ENCODE measurements around the gene ARHGAP32. TPM values are rescaled to one million over a fixed set of nuclear protein-coding genes. Genes with fewer than 3 reads are reported as not detected.
"Not testable (repeated sequence)": the region's sequence is repeated elsewhere in the genome, so short reads cannot be mapped to it uniquely, and the experiment has no call there.

The ARHGAP32 gene
- total RNA-seq, 2 experiments from 2014 or later, result 2.0 to 2.5 TPM

- H3K9me3 Mint-ChIP-seq (ENCODE audit: insufficient read depth), result peaks cover 31% of the 10 kb centered on the region
- ATAC-seq, CTCF ChIA-PET: not testable (repeated sequence)
Measured at GRCh38 chr11:128999165-128999564, 193.0 kb downstream of the ARHGAP32 start.

DNA sequence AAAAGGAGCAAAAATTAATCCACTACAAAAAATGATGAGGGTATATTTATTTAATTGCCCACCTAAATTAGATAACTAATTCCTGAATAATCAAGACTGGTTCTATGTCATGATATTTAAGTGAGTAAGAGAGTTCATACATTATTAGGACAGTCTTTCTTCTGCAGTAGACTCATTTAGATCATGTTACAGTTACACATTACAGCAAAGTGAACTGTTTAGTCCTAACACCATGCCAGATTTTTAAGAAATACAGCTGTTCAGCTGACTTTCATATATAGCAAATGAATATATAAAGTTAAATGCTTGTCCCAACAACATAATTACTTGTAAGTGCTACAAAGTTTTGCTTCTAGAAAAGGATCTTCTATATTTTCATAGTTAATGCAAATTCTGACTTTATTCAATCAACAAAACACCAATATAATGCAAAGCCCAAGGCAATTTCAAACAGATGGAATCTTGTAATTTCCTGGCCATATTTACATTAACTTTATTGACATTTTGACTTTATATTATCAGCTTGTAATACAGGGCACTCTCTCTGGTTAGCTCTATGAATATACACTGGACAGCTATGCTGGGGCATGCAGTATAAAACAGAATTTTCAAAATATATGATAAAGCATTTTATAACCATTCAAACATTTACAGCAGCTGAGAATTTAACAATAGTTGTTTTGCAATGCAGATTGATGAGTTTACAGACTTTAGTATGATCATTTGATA is 203.7 kb downstream of the ARHGAP32 start:
- ChIA-PET POLR2A (no interaction called here), CTCF (no interaction called here)

More at GRCh38 chr11:128999165-128999564, 193.0 kb downstream of the ARHGAP32 start:
- H3K27me3 Mint-ChIP-seq (ENCODE audit: low read depth); H3K27ac Mint-ChIP-seq; POLR2A ChIA-PET; H3K36me3 Mint-ChIP-seq (ENCODE audit: low read depth); H3K4me1 Mint-ChIP-seq (ENCODE audit: low read depth); DNase-seq; H3K4me3 Mint-ChIP-seq: not testable (repeated sequence)

GRCh38 chr11:128985880-128986279 is 206.2 kb downstream of the ARHGAP32 start:
- POLR2A ChIA-PET, result no interaction called here
- ATAC-seq (no peak), DNase-seq (no peak)
- Mint-ChIP-seq H3K9me3 (ENCODE audit: insufficient read depth) (no peaks in the 10 kb centered on the region), H3K4me3 (no peak overlapping the region), H3K4me1 (ENCODE audit: low read depth) (no peaks in the 10 kb centered on the region), H3K36me3 (ENCODE audit: low read depth) (no peaks in the 10 kb centered on the region), H3K27me3 (ENCODE audit: low read depth) (no peaks in the 10 kb centered on the region), H3K27ac (no peak overlapping the region)
- CTCF ChIA-PET, result interaction anchor here (0.6 to 2.1 kb wide), 2 partner anchors 30 to 354 kb away, joined by 3 to 5 read pairs; no protein-coding TSS in a partner anchor

More for the DNA sequence above, 203.7 kb downstream of the ARHGAP32 start:
- peaks cover 2% of the 10 kb centered on the region for H3K4me1 Mint-ChIP-seq (ENCODE audit: low read depth)
- H3K27me3 Mint-ChIP-seq (ENCODE audit: low read depth), result no peaks in the 10 kb centered on the region
- no peak overlapping the region for H3K4me3 Mint-ChIP-seq
- DNase-seq (no peak), ATAC-seq (no peak)
- H3K9me3 Mint-ChIP-seq (ENCODE audit: insufficient read depth), result no peaks in the 10 kb centered on the region
- H3K27ac Mint-ChIP-seq, result no peak overlapping the region
- no peaks in the 10 kb centered on the region for H3K36me3 Mint-ChIP-seq (ENCODE audit: low read depth)

DNA sequence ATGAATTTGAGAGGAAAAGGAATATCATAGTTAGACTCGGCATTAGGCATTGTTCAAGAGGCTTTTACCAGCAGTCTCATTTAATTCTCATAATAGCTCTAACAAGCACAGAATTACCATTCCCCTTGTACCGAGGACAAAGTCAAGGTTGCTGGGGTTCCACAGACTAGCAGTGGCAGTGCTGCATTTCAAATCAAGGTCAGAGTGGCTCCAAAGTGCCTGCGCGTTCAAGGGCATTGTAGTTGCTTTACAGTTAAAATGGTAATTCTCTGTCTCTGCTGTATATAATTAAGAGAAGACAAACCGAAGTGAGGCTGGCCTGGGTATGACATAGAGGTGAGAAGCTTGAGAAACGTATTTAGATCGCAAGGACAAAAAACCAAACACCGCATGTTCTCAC is 209.1 kb downstream of the ARHGAP32 start:
- Mint-ChIP-seq H3K4me3 (no peak overlapping the region), H3K4me1 (ENCODE audit: low read depth) (no peaks in the 10 kb centered on the region), H3K27me3 (ENCODE audit: low read depth) (no peaks in the 10 kb centered on the region), H3K36me3 (ENCODE audit: low read depth) (no peaks in the 10 kb centered on the region), H3K27ac (no peak overlapping the region), H3K9me3 (ENCODE audit: insufficient read depth) (no peaks in the 10 kb centered on the region)
- ChIA-PET CTCF (interaction anchor here (0.9 kb wide), 1 partner anchor 27 kb away, joined by 3 read pairs; no protein-coding TSS in a partner anchor), POLR2A (no interaction called here)
- DNase-seq (no peak), ATAC-seq (no peak)

- Mint-ChIP-seq H3K9me3 (ENCODE audit: insufficient read depth) (no peaks in the 10 kb centered on the region), H3K36me3 (ENCODE audit: low read depth) (no peaks in the 10 kb centered on the region), H3K4me3 (no peak overlapping the region), H3K4me1 (ENCODE audit: low read depth) (no peaks in the 10 kb centered on the region), H3K27ac (no peak overlapping the region), H3K27me3 (ENCODE audit: low read depth) (no peaks in the 10 kb centered on the region)
- ChIA-PET CTCF (no interaction called here), POLR2A (no interaction called here)
- ATAC-seq (no peak), DNase-seq (no peak)
Measured at GRCh38 chr11:128981254-128981653, 210.9 kb downstream of the ARHGAP32 start.

GRCh38 chr11:128970598-128971190 is 221.4 kb downstream of the ARHGAP32 start:
- Mint-ChIP-seq H3K4me3 (no peak overlapping the region), H3K27ac (peak overlapping the region; percentile 48), H3K4me1 (ENCODE audit: low read depth) (peaks cover 23% of the 10 kb centered on the region), H3K9me3 (ENCODE audit: insufficient read depth) (no peaks in the 10 kb centered on the region), H3K27me3 (ENCODE audit: low read depth) (no peaks in the 10 kb centered on the region), H3K36me3 (ENCODE audit: low read depth) (peaks cover 9% of the 10 kb centered on the region)
- peak; percentile 74 for ATAC-seq
- CTCF ChIA-PET, result interaction anchor here (0.6 to 3.2 kb wide), 3 partner anchors 8 to 86 kb away, joined by 3 to 10 read pairs (median 4); no protein-coding TSS in a partner anchor
- DNase-seq, result peak; percentile 50
- POLR2A ChIA-PET, result no interaction called here

- DNase-seq, result no peak
- CTCF ChIA-PET, result no interaction called here
- no peak for ATAC-seq
- peaks cover 11% of the 10 kb centered on the region for H3K36me3 Mint-ChIP-seq (ENCODE audit: low read depth)
- H3K27me3 Mint-ChIP-seq (ENCODE audit: low read depth), result no peaks in the 10 kb centered on the region
- H3K4me1 Mint-ChIP-seq (ENCODE audit: low read depth), result peaks cover 40% of the 10 kb centered on the region
- no peak overlapping the region for H3K27ac Mint-ChIP-seq
- H3K9me3 Mint-ChIP-seq (ENCODE audit: insufficient read depth), result peaks cover 6% of the 10 kb centered on the region
- no peak overlapping the region for H3K4me3 Mint-ChIP-seq
- POLR2A ChIA-PET, result no interaction called here
Measured at GRCh38 chr11:128968916-128969315, 223.2 kb downstream of the ARHGAP32 start.

- no peak for DNase-seq
- peaks cover 11% of the 10 kb centered on the region for H3K36me3 Mint-ChIP-seq (ENCODE audit: low read depth)
- CTCF ChIA-PET, result interaction anchor here (0.7 kb wide), 1 partner anchor 83 kb away, joined by 4 read pairs; no protein-coding TSS in a partner anchor
- no peaks in the 10 kb centered on the region for H3K27me3 Mint-ChIP-seq (ENCODE audit: low read depth)
- H3K9me3 Mint-ChIP-seq (ENCODE audit: insufficient read depth), result peaks cover 7% of the 10 kb centered on the region
- H3K27ac Mint-ChIP-seq, result no peak overlapping the region
- peaks cover 52% of the 10 kb centered on the region for H3K4me1 Mint-ChIP-seq (ENCODE audit: low read depth)
- no peak for ATAC-seq
- H3K4me3 Mint-ChIP-seq, result no peak overlapping the region
- POLR2A ChIA-PET, result no interaction called here
Measured at GRCh38 chr11:128967578-128967977, 224.5 kb downstream of the ARHGAP32 start.

GRCh38 chr11:128965485-128965884 is 226.6 kb downstream of the ARHGAP32 start:
- CTCF ChIA-PET, result interaction anchor here (1.1 to 2.0 kb wide), 2 partner anchors 9 to 80 kb away, joined by 3 to 4 read pairs; no protein-coding TSS in a partner anchor
- Mint-ChIP-seq H3K9me3 (ENCODE audit: insufficient read depth) (peaks cover 7% of the 10 kb centered on the region), H3K36me3 (ENCODE audit: low read depth) (peaks cover 7% of the 10 kb centered on the region), H3K4me1 (ENCODE audit: low read depth) (peaks cover 42% of the 10 kb centered on the region), H3K27ac (peak overlapping the region; percentile 43), H3K27me3 (ENCODE audit: low read depth) (peaks cover 3% of the 10 kb centered on the region), H3K4me3 (peak overlapping the region; percentile 24)
- POLR2A ChIA-PET, result no interaction called here
- DNase-seq (no peak), ATAC-seq (peak; percentile 85)

GRCh38 chr11:128964463-128964930 is 227.6 kb downstream of the ARHGAP32 start:
- Mint-ChIP-seq H3K4me3 (no peak overlapping the region), H3K36me3 (ENCODE audit: low read depth) (peaks cover 2% of the 10 kb centered on the region), H3K27me3 (ENCODE audit: low read depth) (peaks cover 5% of the 10 kb centered on the region), H3K9me3 (ENCODE audit: insufficient read depth) (peaks cover 7% of the 10 kb centered on the region), H3K27ac (peak overlapping the region; percentile 65), H3K4me1 (ENCODE audit: low read depth) (peaks cover 34% of the 10 kb centered on the region)
- peak; percentile 20 for DNase-seq
- no peak for ATAC-seq
- ChIA-PET POLR2A (no interaction called here), CTCF (interaction anchor here (2.0 kb wide), 1 partner anchor 79 kb away, joined by 4 read pairs; no protein-coding TSS in a partner anchor)

GRCh38 chr11:128963744-128964325 is 228.3 kb downstream of the ARHGAP32 start:
- CTCF ChIA-PET, result interaction anchor here (1.6 to 2.5 kb wide), 3 partner anchors 9 to 79 kb away, joined by 4 to 18 read pairs (median 4); no protein-coding TSS in a partner anchor
- Mint-ChIP-seq H3K36me3 (ENCODE audit: low read depth) (peaks cover 2% of the 10 kb centered on the region), H3K27me3 (ENCODE audit: low read depth) (peaks cover 6% of the 10 kb centered on the region), H3K4me3 (no peak overlapping the region), H3K9me3 (ENCODE audit: insufficient read depth) (peaks cover 7% of the 10 kb centered on the region), H3K27ac (peak overlapping the region; percentile 65), H3K4me1 (ENCODE audit: low read depth) (peaks cover 34% of the 10 kb centered on the region)
- peak; percentile 18 for DNase-seq
- POLR2A ChIA-PET, result no interaction called here
- peak; percentile 43 for ATAC-seq

DNA sequence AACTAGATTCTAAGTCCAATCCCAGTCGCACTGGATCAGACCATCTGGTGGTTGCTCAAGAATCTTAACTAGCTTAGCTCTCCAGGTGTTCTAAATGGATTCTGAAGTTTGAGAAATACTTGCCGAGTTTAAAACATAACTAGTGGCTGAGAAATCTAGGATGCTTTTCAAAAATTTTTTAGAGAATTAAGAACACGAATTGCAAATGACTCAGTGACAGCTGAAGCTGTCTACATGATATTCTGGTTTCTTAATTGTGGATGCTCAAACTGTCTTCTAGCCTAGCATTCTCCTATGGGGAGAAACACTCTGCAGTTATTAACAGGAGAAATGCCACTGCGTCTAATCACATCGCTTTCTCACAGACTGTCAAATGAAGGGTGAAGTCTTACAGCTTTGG is 229.2 kb downstream of the ARHGAP32 start:
- Mint-ChIP-seq H3K9me3 (ENCODE audit: insufficient read depth) (peaks cover 7% of the 10 kb centered on the region), H3K36me3 (ENCODE audit: low read depth) (peaks cover 2% of the 10 kb centered on the region), H3K27ac (no peak overlapping the region), H3K4me1 (ENCODE audit: low read depth) (peaks cover 34% of the 10 kb centered on the region), H3K4me3 (no peak overlapping the region), H3K27me3 (ENCODE audit: low read depth) (peaks cover 6% of the 10 kb centered on the region)
- POLR2A ChIA-PET, result no interaction called here
- ATAC-seq (no peak), DNase-seq (no peak)
- CTCF ChIA-PET, result interaction anchor here (1.2 to 2.5 kb wide), 3 partner anchors 8 to 78 kb away, joined by 3 to 18 read pairs (median 4); no protein-coding TSS in a partner anchor
